ENCODE data around the gene OR6K3. TPM values are rescaled to one million over a fixed set of nuclear protein-coding genes. Genes with fewer than 3 reads are reported as not detected.

OR6K3 gene, protein sequence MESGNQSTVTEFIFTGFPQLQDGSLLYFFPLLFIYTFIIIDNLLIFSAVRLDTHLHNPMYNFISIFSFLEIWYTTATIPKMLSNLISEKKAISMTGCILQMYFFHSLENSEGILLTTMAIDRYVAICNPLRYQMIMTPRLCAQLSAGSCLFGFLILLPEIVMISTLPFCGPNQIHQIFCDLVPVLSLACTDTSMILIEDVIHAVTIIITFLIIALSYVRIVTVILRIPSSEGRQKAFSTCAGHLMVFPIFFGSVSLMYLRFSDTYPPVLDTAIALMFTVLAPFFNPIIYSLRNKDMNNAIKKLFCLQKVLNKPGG
- total RNA-seq, result not detected

DNA sequence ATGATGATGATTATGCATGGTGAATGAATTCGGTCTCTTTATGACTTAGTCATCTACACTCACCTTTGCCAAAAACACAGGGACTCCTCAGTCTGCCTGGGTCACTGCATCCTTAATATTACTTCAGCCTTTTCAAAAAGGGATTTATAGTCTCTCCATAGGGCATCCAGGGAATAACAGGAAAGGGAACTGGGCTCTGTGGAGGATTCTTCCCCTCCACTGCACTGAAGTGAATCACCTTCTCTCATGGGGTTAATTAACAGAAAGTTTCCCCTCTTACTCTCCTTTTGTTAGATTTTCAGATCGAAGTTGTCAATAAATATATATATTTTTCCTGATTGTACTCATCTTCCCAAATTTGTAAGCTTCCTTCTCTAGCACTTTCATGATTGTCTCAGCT, at the start of gene OR6K3:
Gene OR6K3, minus strand, starts transcription at position 101 of the 400 bp plus-strand sequence. CDS start 2,605 bp downstream, outside the sequence.
- no peaks in the 10 kb centered on the region for H3K36me3 Mint-ChIP-seq
- no peak for ATAC-seq
- H3K27ac Mint-ChIP-seq, result no peak within 1 kb of the TSS
- H3K9me3 Mint-ChIP-seq, result no peaks in the 10 kb centered on the region
- no peak for DNase-seq (ENCODE audit: low spot score in 2 of 2)

DNA sequence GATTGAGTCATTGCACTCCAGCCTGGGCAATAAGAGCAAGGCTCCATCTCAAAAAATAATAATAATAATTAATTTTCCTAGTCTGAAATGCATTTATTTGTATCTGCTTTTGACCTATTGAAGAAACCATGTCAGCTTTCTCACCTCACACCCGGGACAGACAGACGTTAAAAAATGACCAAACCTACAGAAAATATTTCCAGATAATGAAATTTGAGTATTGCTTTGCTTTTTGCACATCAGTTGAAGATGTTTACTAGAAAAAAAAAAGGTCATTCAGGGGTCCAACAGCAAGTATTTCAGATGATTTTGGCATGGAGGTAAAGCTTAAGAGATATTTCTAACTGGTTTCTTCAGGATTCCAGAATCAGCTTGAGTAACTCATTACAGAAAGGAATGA, 33.9 kb upstream of the OR6K3 start, which contains the start of gene OR6K6:
Gene OR6K6, plus strand, starts transcription at position 301 of the 400 bp plus-strand sequence. CDS start 168 bp downstream, outside the sequence.
- no peak within 1 kb of the TSS for H3K27ac Mint-ChIP-seq
- no peak for ATAC-seq
- no peaks in the 10 kb centered on the region for H3K36me3 Mint-ChIP-seq
- no peaks in the 10 kb centered on the region for H3K9me3 Mint-ChIP-seq
- DNase-seq (ENCODE audit: low spot score in 2 of 2), result no peak

DNA sequence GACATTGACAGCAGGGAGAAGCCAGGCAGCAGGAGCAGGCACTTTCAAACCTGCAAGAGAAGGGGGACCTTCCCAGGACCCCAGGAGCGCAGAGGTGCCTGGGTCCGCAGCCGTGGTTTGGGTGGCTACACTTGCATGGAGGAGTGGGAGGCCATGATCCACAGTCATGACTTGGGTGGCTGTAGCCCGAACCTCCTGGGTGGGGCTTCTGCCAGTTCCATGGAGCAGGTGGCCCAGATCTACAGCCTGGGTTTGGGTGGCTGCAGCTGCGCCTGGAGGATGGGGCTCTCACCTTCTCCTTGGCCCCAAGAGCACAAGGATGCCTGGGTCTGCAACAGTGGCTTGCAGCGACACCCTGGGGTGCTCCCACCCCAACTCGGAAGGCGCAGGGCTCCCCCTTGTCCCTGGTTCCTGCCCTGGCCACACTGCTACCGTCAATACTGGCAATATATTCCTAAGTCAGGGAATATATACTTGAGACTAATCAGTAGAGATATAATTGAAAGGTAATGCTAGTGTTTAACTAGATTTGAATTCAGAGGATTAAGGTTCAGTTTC, 31.7 kb upstream of the OR6K3 start:
- H3K9me3 Mint-ChIP-seq, result no peaks in the 10 kb centered on the region
- ATAC-seq, result no peak
- no peaks in the 10 kb centered on the region for H3K36me3 Mint-ChIP-seq
- no peak for DNase-seq (ENCODE audit: low spot score in 2 of 2)
- no peak overlapping the region for H3K27ac Mint-ChIP-seq

DNA sequence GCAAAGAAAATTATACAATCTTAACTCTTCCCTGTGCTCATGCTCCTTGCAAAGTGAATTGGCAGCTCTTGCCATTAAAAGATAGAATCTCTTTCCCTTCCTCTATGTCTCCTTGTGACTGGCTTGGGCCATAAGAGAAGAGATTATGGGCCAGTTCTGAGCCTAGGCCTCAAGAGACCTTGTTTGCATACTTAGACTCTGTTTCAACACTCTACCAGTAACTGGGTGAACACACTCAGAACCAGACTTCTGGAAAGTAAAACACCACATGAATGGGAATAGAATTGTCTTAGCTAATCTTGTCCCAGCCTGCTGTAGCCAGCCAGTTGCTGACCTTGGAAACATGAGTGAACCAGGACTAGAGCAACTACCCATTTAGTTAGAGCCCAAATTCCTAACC, 15.3 kb upstream of the OR6K3 start:
- no peaks in the 10 kb centered on the region for H3K36me3 Mint-ChIP-seq
- H3K9me3 Mint-ChIP-seq, result no peaks in the 10 kb centered on the region
- ATAC-seq, result no peak

DNA sequence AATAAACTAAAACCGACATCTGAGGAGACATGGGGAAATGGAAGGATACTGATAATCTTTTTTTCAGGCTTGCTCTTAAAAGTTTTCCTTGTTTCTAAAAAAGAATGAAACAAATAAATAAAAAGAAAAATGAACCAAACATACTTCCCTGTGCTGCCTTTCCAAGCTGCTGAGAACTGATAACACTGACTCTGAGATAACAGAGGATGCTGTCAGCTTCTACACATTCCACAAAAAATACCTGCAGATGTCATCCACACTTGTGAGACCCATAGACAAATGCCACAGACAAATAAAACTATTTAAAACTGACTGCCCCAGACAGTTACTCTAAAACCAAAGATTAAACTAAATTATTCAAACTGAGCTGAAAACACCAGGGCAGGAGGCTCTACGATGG, 12.0 kb upstream of the OR6K3 start:
- no peak for ATAC-seq
- DNase-seq (ENCODE audit: low spot score in 2 of 2), result no peak
- no peaks in the 10 kb centered on the region for H3K36me3 Mint-ChIP-seq
- no peak overlapping the region for H3K27ac Mint-ChIP-seq
- no peaks in the 10 kb centered on the region for H3K9me3 Mint-ChIP-seq

More for the DNA sequence above, 15.3 kb upstream of the OR6K3 start:
- H3K27ac Mint-ChIP-seq, result no peak overlapping the region
- DNase-seq (ENCODE audit: low spot score in 2 of 2), result no peak

DNA sequence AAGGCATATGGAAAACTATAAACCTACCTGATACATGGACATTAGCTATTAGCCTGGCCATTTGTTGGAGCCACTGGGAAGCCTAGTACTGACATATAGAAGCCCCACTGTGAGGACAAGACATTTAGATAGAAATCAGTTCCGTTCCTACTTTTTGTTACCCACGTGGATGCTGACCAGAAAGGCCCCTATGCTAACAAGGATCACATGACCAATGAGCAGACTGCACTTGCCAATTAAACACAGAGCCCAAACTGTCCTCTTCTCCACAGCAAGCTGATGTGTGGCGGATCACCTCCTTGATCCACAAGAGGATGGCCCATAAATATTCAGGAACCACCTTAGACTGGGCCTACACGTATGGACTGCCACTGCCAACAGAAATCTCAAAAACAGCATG, 11.2 kb upstream of the OR6K3 start:
- H3K27ac Mint-ChIP-seq, result no peak overlapping the region

DNA sequence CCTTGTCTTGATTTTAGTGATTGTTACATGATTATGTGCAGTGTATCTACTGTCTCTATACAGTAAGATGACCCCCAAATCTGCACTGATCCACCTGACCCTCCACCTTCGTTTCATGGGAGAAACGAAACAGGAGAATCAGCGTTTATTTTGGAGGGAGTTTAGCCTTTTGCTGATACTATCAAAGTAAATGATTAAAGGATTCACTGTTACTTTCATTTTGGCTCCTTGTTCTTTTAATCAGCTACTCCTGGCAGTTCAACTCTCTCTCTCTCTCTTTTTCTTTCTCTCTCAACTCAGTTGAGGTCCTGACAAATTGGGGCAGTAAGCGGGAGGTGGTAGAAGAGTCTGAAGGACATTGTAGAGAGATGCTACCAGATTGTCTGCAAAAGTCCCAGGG, 9.9 kb upstream of the OR6K3 start:
- no peak for DNase-seq (ENCODE audit: low spot score in 2 of 2)
- Mint-ChIP-seq H3K36me3 (no peaks in the 10 kb centered on the region), H3K9me3 (no peaks in the 10 kb centered on the region), H3K27ac (no peak overlapping the region)
- no peak for ATAC-seq

More for the DNA sequence above, 11.2 kb upstream of the OR6K3 start:
- ATAC-seq (no peak), DNase-seq (ENCODE audit: low spot score in 2 of 2) (no peak)
- Mint-ChIP-seq H3K9me3 (no peaks in the 10 kb centered on the region), H3K36me3 (no peaks in the 10 kb centered on the region)

DNA sequence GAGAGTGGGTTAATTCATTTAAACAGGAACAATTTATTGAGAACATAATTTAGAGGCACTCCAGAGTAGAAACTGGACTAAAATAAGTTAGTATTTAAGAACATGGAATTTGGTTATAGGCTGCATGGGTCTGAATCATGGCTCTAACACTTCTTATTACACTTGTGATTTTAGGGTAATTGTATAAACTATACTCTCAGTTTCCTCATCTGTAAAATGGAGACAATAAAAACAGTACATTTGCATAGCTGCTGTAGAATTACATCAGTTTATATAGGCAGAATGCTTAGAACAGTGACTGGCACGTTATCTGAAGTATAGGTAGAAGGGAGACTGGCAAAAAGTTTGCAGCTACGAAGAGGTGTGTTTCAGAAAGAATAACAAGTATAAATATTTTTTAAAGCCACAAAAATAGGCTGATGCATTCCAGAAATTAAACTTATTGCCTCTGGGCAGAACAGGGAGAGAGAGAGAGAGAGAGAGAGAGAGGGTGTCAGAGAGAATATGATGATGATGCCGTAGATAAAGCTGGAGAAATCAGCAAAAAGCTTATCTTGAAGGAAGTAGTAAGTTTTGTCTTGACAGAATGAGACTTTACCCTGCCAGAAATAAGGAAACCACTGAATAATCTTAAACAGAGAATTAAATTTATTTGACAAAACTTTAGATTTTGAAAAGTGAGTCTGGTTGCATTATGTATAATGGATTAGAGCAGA, 8.1 kb upstream of the OR6K3 start:
- Mint-ChIP-seq H3K9me3 (no peaks in the 10 kb centered on the region), H3K27ac (no peak overlapping the region)
- no peak for ATAC-seq

DNA sequence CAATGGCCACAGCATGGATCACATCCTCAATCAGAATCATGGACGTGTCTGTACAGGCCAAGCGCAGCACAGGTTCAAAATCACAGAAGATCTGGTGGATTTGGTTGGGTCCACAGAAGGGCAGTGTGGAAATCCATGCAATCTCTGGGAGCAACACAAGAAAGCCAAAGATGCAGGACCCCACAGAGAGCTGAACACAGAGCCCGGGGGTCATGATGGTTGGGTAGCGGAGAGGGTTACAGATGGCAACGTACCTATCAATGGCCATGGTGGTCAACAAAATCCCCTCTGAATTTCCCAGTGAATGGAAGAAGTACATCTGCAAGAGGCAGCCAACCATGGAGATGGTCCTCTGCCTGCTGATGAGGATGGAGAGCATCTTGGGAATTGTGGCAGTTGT, 3.9 kb upstream of the OR6K3 start:
- DNase-seq (ENCODE audit: low spot score in 2 of 2) (no peak), ATAC-seq (no peak)
- no peaks in the 10 kb centered on the region for H3K9me3 Mint-ChIP-seq
- no peak overlapping the region for H3K27ac Mint-ChIP-seq
- H3K36me3 Mint-ChIP-seq, result no peaks in the 10 kb centered on the region

More for the DNA sequence above, 8.1 kb upstream of the OR6K3 start:
- H3K36me3 Mint-ChIP-seq, result no peaks in the 10 kb centered on the region
- DNase-seq (ENCODE audit: low spot score in 2 of 2), result no peak

DNA sequence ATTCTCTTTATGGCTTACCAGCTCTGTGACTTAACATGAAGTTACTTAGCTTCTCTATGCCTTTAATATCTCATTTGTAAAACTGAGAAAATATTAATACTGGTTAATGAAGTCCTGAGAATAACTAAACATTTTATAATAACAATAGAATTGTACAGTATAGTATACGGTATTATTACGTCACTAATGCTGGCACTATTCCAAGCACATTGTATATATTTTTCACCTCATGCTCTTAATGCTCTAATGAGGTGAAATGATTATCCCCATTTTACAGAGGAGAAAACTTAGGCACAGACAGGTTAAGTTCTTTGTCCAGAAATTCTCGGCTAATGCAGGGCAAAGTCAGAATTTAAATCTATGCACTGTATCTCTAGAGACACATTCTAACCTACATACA, 856 bp downstream of the OR6K3 start:
- Mint-ChIP-seq H3K9me3 (no peaks in the 10 kb centered on the region), H3K36me3 (no peaks in the 10 kb centered on the region), H3K27ac (no peak overlapping the region)
- ATAC-seq, result no peak
- no peak for DNase-seq (ENCODE audit: low spot score in 2 of 2)

DNA sequence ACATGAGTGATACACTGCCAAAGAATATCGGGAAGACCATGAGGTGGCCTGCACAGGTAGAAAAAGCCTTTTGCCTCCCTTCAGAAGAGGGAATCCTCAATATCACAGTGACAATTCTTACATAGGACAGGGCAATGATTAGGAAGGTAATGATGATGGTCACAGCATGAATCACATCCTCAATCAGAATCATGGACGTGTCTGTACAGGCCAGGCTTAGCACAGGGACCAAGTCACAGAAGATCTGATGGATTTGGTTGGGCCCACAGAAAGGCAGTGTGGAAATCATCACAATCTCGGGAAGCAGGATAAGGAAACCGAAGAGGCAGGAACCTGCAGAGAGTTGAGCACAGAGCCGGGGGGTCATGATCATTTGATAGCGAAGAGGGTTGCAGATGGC, 3.2 kb downstream of the OR6K3 start:
- ATAC-seq, result no peak
- Mint-ChIP-seq H3K27ac (no peak overlapping the region), H3K9me3 (no peaks in the 10 kb centered on the region), H3K36me3 (no peaks in the 10 kb centered on the region)
- DNase-seq (ENCODE audit: low spot score in 2 of 2), result no peak

DNA sequence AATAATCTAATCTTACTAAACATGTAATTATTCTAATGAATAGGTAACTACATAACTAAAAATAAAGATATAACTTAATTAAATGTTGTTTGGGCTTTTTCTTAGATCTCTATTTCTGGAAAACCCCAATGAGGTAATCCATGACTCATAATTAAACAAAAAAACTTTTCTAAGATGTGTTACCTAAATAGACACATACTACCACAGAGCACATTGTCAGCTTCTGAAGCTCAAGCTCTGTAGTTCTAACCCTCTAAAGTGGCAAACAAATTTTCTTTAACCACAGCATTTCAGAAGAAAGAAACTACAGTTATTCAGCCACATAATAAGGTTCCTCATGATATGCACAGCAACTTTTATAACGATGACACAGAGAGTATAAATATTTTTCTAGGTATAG, 4.2 kb downstream of the OR6K3 start:
- Mint-ChIP-seq H3K36me3 (no peaks in the 10 kb centered on the region), H3K27ac (peak overlapping the region in 1 of 2 donors; percentile 69), H3K9me3 (no peaks in the 10 kb centered on the region)
- ATAC-seq (peak in 1 of 2 donors; percentile 94), DNase-seq (ENCODE audit: low spot score in 2 of 2) (no peak)

DNA sequence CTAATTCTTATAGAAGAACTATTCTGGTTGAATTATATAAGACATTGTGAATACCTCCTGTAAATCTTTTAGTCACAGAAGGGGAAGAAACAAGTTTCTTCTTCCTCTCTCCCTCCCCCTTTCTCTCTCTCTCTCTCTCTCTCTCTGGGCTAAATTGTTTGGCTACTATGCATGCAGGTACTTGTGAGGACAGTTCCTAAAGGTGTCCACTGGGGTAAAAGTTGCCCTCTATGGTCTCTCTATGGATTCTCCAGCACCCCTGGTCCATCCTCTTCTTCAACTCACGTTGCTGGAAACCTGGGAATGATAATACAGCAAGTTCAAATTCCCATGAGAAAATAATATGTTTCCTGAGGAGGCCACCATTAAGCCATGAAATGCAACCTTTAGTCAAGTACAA, 5.8 kb downstream of the OR6K3 start:
- DNase-seq (ENCODE audit: low spot score in 2 of 2) (no peak), ATAC-seq (no peak)
- Mint-ChIP-seq H3K9me3 (no peaks in the 10 kb centered on the region), H3K36me3 (no peaks in the 10 kb centered on the region), H3K27ac (no peak overlapping the region)

DNA sequence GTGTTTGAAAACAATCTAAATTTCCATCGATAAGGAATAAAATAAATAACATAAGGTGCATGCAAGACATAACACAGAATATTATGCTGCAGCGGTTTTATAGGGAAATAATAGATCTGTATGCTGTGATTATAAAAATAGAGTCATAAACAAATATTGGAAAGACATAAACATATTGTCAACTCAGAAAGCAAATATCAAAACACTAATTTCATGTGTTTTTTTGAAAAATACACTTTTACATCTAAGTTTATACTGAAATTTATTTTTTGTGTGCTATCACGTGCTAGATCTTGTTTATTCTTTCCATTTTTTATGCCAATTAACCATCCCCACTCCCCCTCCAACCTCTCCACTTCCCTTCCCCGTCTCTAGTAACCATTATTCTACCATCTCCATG, 9.4 kb downstream of the OR6K3 start:
- no peaks in the 10 kb centered on the region for H3K9me3 Mint-ChIP-seq
- DNase-seq (ENCODE audit: low spot score in 2 of 2) (no peak), ATAC-seq (no peak)
- no peak overlapping the region for H3K27ac Mint-ChIP-seq
- H3K36me3 Mint-ChIP-seq, result no peaks in the 10 kb centered on the region

DNA sequence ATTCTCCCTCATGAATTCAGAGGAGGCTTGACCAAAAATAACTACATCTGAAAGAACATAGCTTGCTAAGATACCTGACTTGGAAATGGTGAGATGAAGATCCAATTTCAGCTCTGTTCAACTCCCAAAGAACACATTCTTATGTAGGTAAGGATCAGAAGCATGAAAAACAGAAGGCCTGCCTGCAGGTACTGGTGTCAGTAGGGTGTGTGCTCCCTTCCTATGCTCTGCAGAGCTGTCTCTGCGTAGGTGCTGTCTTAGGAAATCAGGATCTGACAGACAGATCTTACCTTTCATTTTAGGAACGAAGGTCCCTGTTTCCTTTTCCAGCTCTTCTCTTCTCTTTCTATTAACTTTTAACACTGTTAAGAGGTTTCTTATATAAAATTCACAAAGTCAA, 14.4 kb downstream of the OR6K3 start:
- ATAC-seq, result no peak
- Mint-ChIP-seq H3K9me3 (no peaks in the 10 kb centered on the region), H3K36me3 (no peaks in the 10 kb centered on the region), H3K27ac (no peak overlapping the region)
- no peak for DNase-seq (ENCODE audit: low spot score in 2 of 2)

DNA sequence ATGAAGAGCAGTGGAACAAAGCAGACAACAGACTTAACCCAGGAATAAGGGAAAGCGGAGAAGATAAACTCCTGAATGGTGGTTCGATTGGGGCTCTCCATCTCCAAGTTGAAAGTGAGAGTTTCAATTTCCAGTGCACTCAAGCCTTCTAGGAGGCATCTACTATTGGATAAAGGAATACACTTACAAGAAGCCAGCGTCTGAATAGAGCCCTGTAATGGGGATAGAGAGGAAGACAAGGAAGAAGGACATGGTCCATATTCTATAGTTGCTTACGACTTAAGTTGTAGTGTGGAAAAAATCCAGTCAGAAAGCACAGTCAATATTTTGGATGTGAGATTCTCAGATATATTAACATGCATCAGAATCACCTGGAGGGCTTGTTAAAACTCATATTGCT, 20.0 kb downstream of the OR6K3 start, which contains the start of gene OR6K2:
Gene OR6K2, minus strand, starts transcription at position 101 of the 400 bp plus-strand sequence. Its CDS starts 0 bp downstream, at position 101.
- H3K27ac Mint-ChIP-seq, result no peak within 1 kb of the TSS
- ATAC-seq, result no peak
- H3K36me3 Mint-ChIP-seq, result no peaks in the 10 kb centered on the region
- DNase-seq (ENCODE audit: low spot score in 2 of 2), result no peak
- H3K9me3 Mint-ChIP-seq, result no peaks in the 10 kb centered on the region

DNA sequence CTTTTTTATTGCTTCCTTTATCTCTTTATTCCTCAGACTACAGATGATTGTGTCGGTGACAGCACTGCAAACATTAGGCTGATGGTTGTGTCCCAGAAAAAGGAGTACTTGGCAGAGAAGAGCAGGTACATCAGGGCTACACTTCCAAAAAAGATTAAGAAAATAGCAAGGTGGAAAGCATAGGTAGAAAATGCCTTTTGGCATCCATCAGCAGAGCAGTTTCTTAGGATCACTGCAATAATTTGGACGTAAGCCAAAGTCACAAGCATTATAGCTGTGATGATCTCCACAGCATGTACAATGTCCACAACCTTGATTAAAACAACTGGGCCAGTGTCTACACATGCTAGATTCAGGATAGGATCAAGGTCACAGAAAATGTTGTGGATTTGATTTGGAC, 25.9 kb downstream of the OR6K3 start:
- no peaks in the 10 kb centered on the region for H3K9me3 Mint-ChIP-seq
- DNase-seq (ENCODE audit: low spot score in 2 of 2) (no peak), ATAC-seq (no peak)
- H3K27ac Mint-ChIP-seq, result no peak overlapping the region
- H3K36me3 Mint-ChIP-seq, result no peaks in the 10 kb centered on the region

Data from activated naive CD4-positive, alpha-beta T cell treated with anti-CD3 and anti-CD28 coated beads, Interleukin-2, amount 50 U/mL, for 72 hours (primary cell).